ENCODE data around the gene NRGN.

NRGN gene

DNA sequence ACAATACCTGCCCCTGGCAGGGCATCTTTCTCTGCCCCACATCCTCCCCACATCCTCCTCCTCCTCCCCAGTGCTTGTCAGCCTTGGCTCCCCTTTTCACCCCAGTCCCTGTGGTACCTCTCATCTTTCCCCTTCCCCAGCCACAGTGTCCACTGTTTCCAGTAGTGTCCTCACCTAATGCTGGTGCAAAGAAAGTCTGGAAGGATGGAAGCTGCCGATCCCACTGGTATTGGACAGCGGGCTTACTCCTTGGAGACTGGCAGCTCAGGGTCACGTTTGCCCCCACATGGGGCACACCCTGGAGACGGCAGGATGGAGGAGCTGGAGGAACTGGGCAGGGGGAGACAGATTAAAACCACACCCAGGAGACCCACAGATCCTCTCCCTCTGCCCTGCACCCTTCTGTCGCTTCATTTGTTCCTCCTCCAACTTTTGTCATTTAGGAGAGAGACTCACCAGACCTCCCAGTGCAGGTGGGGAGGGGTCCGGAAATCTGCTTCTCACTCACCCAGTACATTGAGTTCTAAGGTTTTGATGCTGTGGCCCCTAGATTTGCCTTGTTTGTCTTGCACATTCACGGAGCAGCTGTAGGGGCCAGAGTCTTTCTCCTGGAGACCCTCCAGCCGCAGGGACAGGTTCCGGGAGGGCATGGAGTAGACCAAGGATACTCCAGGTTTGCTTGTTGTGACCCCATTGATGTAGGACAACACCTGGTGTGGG, 16.5 kb downstream of the NRGN start:
- TF ChIP-seq FOXP2 (optimal IDR thresholded peaks at IDR 0.05; ENCODE audit: borderline replicate concordance, extremely low read depth, extremely low read length, insufficient read depth) (no peak), POLR2AphosphoS5 (IDR thresholded peaks at IDR 0.05; ENCODE audit: low read depth, low read length) (no peak), TAF1 (IDR thresholded peaks at IDR 0.05; ENCODE audit: borderline replicate concordance, insufficient read depth, low read length) (no peak)
- TF ChIP-seq, protein P1, sequence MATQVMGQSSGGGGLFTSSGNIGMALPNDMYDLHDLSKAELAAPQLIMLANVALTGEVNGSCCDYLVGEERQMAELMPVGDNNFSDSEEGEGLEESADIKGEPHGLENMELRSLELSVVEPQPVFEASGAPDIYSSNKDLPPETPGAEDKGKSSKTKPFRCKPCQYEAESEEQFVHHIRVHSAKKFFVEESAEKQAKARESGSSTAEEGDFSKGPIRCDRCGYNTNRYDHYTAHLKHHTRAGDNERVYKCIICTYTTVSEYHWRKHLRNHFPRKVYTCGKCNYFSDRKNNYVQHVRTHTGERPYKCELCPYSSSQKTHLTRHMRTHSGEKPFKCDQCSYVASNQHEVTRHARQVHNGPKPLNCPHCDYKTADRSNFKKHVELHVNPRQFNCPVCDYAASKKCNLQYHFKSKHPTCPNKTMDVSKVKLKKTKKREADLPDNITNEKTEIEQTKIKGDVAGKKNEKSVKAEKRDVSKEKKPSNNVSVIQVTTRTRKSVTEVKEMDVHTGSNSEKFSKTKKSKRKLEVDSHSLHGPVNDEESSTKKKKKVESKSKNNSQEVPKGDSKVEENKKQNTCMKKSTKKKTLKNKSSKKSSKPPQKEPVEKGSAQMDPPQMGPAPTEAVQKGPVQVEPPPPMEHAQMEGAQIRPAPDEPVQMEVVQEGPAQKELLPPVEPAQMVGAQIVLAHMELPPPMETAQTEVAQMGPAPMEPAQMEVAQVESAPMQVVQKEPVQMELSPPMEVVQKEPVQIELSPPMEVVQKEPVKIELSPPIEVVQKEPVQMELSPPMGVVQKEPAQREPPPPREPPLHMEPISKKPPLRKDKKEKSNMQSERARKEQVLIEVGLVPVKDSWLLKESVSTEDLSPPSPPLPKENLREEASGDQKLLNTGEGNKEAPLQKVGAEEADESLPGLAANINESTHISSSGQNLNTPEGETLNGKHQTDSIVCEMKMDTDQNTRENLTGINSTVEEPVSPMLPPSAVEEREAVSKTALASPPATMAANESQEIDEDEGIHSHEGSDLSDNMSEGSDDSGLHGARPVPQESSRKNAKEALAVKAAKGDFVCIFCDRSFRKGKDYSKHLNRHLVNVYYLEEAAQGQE (IDR thresholded peaks at IDR 0.05; ENCODE audit: insufficient read depth in 1 of 2, low read depth in 2 of 2, low read length in 2 of 2), result no peak

DNA sequence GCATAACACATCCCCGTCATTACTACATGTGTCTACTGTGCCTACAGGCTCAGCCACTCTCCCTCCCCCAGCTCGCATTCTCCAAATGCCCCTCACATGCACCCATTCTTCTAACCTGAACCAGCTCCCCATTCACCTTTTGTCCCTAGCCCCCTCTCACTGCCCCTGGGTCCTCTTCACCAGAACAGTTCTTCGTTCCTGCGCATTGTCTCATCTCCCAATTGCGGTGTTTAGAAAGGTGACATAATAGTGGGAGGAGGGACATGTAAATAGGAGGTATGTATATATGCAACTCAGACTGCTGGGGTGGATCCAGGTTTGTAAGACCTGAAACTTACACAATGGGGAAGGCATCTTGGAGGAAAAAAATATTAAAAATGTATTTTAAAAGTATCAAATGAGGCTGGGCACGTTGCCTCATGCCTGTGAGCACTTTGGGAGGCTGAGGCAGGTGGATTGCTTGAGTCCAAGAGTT, 17.0 kb downstream of the NRGN start:
- TF ChIP-seq SIN3A (IDR thresholded peaks at IDR 0.05; ENCODE audit: borderline replicate concordance, insufficient read depth, low read length), result no peak
- TF ChIP-seq, protein P1 (IDR thresholded peaks at IDR 0.05; ENCODE audit: insufficient read depth in 1 of 2, low read depth in 2 of 2, low read length in 2 of 2), result no peak
- no peak for TF ChIP-seq POLR2AphosphoS5 (IDR thresholded peaks at IDR 0.05; ENCODE audit: low read depth, low read length)
- no peak for TF ChIP-seq FOXP2 (optimal IDR thresholded peaks at IDR 0.05; ENCODE audit: borderline replicate concordance, extremely low read depth, extremely low read length, insufficient read depth)
- no peak for TF ChIP-seq TAF1 (IDR thresholded peaks at IDR 0.05; ENCODE audit: borderline replicate concordance, insufficient read depth, low read length)

DNA sequence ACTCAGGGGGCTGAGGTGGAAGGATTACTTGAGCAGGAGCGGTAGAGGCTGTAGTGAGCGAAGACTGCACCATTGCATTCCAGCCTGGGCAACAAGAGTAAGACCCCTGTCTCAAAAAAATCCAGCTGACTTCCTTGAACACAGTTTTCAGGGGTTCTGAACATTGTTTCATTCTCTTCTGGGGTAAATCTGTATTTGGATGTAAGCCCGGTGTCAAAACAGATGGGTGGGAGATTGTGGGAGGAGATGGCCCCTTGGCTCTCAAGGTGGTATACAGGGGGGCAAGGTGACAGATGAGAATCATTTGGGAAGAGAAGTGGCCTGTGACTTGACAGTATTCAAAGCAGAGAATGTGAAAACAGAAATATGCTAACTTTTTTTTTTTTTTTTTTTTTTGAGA, 17.6 kb downstream of the NRGN start:
- TF ChIP-seq FOXP2 (optimal IDR thresholded peaks at IDR 0.05; ENCODE audit: borderline replicate concordance, extremely low read depth, extremely low read length, insufficient read depth), result no peak
- no peak for TF ChIP-seq POLR2AphosphoS5 (IDR thresholded peaks at IDR 0.05; ENCODE audit: low read depth, low read length)
- TF ChIP-seq, protein P1 (IDR thresholded peaks at IDR 0.05; ENCODE audit: insufficient read depth in 1 of 2, low read depth in 2 of 2, low read length in 2 of 2), result no peak
- no peak for TF ChIP-seq SIN3A (IDR thresholded peaks at IDR 0.05; ENCODE audit: borderline replicate concordance, insufficient read depth, low read length)
- no peak for TF ChIP-seq TAF1 (IDR thresholded peaks at IDR 0.05; ENCODE audit: borderline replicate concordance, insufficient read depth, low read length)

DNA sequence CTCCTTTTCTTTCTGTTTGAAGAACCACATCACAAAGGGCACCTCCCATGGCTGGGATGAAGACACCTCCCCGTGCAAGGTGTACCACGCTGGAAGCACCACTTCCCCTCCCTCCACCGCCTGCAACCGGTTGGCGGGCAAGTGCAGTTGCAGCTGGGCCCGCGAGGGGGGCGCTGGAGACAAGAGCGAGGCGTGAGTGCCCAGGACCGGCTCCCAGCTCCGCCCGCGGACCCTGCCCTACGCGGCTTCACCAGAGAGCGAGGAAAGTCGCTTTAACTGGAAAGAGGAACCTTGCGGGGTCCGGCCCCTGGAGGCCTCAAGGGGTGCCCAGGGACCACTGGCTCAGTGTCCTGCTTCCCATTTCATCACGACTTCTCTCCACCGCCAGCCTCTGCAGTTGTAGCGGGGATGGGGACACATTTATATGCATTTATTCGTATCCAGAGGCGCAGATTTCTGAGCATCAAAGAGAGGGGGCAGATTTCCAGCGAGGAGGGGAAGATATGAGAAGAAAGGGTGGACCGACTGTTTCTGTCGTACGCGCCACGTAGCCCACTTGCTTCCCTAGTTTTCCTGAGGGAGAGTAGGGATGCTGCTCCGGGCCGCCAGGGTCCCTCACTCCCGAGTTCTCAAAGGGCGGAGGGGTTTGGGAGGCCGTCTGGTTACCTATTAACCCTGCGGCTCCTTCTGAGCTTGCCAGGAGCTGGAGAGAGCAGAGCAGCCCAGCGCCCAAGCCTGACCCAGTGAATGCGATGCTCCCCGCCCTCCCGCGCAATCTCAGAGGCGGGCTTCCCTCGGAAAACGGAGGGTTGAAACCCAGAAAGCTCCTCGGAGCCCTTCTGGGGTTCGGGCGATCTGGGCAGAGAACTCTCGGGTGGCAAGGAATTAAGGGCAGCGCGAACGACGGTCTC, 18.9 kb downstream of the NRGN start:
- TF ChIP-seq FOXP2 (optimal IDR thresholded peaks at IDR 0.05; ENCODE audit: borderline replicate concordance, extremely low read depth, extremely low read length, insufficient read depth) (peak; percentile 26), POLR2AphosphoS5 (IDR thresholded peaks at IDR 0.05; ENCODE audit: low read depth, low read length) (no peak)

DNA sequence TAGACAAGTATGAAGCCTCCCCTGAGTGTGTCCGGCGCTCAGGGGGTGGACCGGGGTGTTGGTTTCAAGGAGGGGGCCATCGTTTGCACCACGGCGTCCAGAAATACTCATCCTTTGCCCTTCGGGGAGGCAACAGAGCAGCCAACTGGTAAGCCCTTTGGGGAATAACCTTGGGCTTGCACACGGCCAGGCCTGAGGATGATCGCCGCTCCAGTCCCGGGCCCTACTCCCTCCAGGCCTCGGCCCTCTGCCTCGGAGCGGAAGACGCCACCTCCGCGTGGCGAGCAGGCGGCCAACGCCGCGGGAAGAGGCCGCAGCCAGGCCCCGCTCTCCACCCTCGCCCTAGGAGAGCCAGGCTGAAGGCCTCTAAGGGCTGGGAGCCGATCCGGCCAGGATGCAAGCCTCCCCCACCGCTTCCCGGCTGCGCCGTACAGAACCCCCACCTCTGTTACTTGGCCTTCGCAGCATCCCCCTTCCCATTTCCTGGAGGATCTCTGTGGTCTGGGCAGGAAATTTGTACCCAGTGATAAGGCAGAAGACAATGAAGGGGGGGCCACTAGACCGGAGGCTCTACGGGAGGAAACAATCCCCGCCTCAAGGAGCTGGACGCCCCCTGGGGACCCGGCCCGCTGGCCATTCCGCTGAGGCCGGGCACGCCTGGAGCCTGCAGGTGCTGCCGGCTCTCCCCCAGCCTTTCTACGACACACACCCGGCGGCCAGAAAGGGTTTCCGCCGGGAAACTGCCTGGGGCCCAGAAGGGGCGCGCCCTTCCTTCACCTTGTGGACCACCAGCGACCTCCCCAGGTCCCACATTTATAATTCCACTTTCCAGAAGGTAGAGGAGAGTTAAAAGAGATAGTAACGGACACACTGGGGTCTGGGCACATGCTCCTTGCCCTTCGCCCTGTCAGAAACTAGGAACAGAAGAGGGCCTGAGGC, 19.8 kb downstream of the NRGN start:
- no peak for TF ChIP-seq TAF1 (IDR thresholded peaks at IDR 0.05; ENCODE audit: borderline replicate concordance, insufficient read depth, low read length)
- TF ChIP-seq SIN3A (IDR thresholded peaks at IDR 0.05; ENCODE audit: borderline replicate concordance, insufficient read depth, low read length), result no peak
- TF ChIP-seq POLR2AphosphoS5 (IDR thresholded peaks at IDR 0.05; ENCODE audit: low read depth, low read length), result no peak
